Measurements from ENCODE around the gene ABCA12.

- no peak for TF ChIP-seq CTCF (IDR thresholded peaks at IDR 0.05; ENCODE audit: low read depth, low read length, poor library complexity, severe bottlenecking)
- TF ChIP-seq EZH2phosphoT487 (IDR thresholded peaks at IDR 0.05; ENCODE audit: borderline replicate concordance, low read length) = no peak
Measured at GRCh38 chr2:214896274-214896673, 242.2 kb downstream of the ABCA12 start.
